H9 (cell line): ENCODE results near the gene SLCO3A1. TPM values are rescaled to one million over a fixed set of nuclear protein-coding genes. Genes with fewer than 3 reads are reported as not detected.

Experiments
- DNase-seq: peaks from one replicate; pipeline ENCODE4 v3.0.0-alpha.2; 2017
- H2AFZ ChIP-seq: one replicate; pipeline ENCODE4 v1.6.1; 2013; ENCODE audit warnings: mild to moderate bottlenecking, low read length, control low read depth, moderate library complexity
- H2AK5ac ChIP-seq: 2 replicates; pipeline ENCODE4 v1.6.1; 2013; ENCODE audit warnings: low read length, control low read depth, mixed read lengths; ENCODE audit not compliant: insufficient read length
- H2BK120ac ChIP-seq: one replicate; pipeline ENCODE4 v1.6.1; 2013; ENCODE audit warnings: low read depth, mild to moderate bottlenecking, low read length, control low read depth, inconsistent platforms; ENCODE audit not compliant: poor library complexity, severe bottlenecking
- H2BK12ac ChIP-seq: 2 replicates; pipeline ENCODE4 v1.6.1; 2013; ENCODE audit warnings: low read length, control low read depth, mixed read lengths, low read depth; ENCODE audit not compliant: insufficient read length
- H2BK15ac ChIP-seq: 2 replicates; pipeline ENCODE4 v1.6.1; 2013; ENCODE audit warnings: low read depth, low read length, control low read depth
- H2BK20ac ChIP-seq: one replicate; pipeline ENCODE4 v1.6.1; 2013; ENCODE audit warnings: low read depth, mild to moderate bottlenecking, low read length, control low read depth, inconsistent platforms; ENCODE audit not compliant: poor library complexity, severe bottlenecking
- H2BK5ac ChIP-seq: 2 replicates; pipeline ENCODE4 v1.6.1; 2013; ENCODE audit warnings: low read length, control low read depth, mixed read lengths; ENCODE audit not compliant: insufficient read length
- H3K14ac ChIP-seq: 2 replicates; pipeline ENCODE4 v1.6.1; 2013; ENCODE audit warnings: low read length, control low read depth; ENCODE audit not compliant: insufficient read depth
- H3K18ac ChIP-seq: 2 replicates; pipeline ENCODE4 v1.6.1; 2013; ENCODE audit warnings: low read depth, mild to moderate bottlenecking, mixed read lengths, low read length, control low read depth; ENCODE audit not compliant: insufficient read length
- H3K23ac ChIP-seq: 2 replicates; pipeline ENCODE4 v1.6.1; 2013; ENCODE audit warnings: low read length, control low read depth, mixed read lengths, low read depth; ENCODE audit not compliant: insufficient read length
- H3K23me2 ChIP-seq: 2 replicates; pipeline ENCODE4 v1.6.1; 2013; ENCODE audit warnings: low read depth, mild to moderate bottlenecking, mixed read lengths, low read length, control low read depth; ENCODE audit not compliant: insufficient read length, poor library complexity, severe bottlenecking
- H3K27ac ChIP-seq: 2 replicates; pipeline ENCODE4 v1.5.1; 2013; ENCODE audit warnings: low read length, control low read depth, mixed read lengths, low read depth; ENCODE audit not compliant: insufficient read length
- H3K27me3 ChIP-seq: 2 replicates; pipeline ENCODE4 v1.6.1; 2013; ENCODE audit warnings: low read length, control low read depth, inconsistent platforms; ENCODE audit not compliant: insufficient read depth
- H3K4ac ChIP-seq: 2 replicates; pipeline ENCODE4 v1.6.1; 2013; ENCODE audit warnings: low read depth, mild to moderate bottlenecking, control low read depth, inconsistent platforms, low read length, moderate library complexity
- H3K4me1 ChIP-seq: 2 replicates; pipeline ENCODE4 v1.6.1; 2013; ENCODE audit warnings: low read length, control low read depth, inconsistent platforms; ENCODE audit not compliant: insufficient read depth
- H3K4me2 ChIP-seq: 2 replicates; pipeline ENCODE4 v1.6.1; 2013; ENCODE audit warnings: low read length, control low read depth, mixed read lengths; ENCODE audit not compliant: insufficient read length, insufficient read depth
- H3K56ac ChIP-seq: 2 replicates; pipeline ENCODE4 v1.6.1; 2013; ENCODE audit warnings: low read depth, mild to moderate bottlenecking, mixed read lengths, low read length, control low read depth; ENCODE audit not compliant: insufficient read length
- H3K79me1 ChIP-seq: 2 replicates; pipeline ENCODE4 v1.6.1; 2013; ENCODE audit warnings: low read depth, mild to moderate bottlenecking, moderate library complexity, low read length, control low read depth, inconsistent platforms; ENCODE audit not compliant: insufficient read depth, poor library complexity, severe bottlenecking
- H3K79me2 ChIP-seq: 2 replicates; pipeline ENCODE4 v1.6.1; 2013; ENCODE audit warnings: low read length, control low read depth, inconsistent platforms; ENCODE audit not compliant: insufficient read depth
- H3K9ac ChIP-seq: 2 replicates; pipeline ENCODE4 v1.6.1; 2013; ENCODE audit warnings: low read length, control low read depth, mixed read lengths; ENCODE audit not compliant: insufficient read length; ENCODE audit errors: extremely low read depth
- H3K9me3 ChIP-seq: one replicate; pipeline ENCODE4 v1.6.1; 2013; ENCODE audit warnings: low read depth, low read length, inconsistent platforms; ENCODE audit not compliant: control insufficient read depth
- H3T11ph ChIP-seq: one replicate; pipeline ENCODE4 v1.6.1; 2013; ENCODE audit warnings: mild to moderate bottlenecking, low read length, control low read depth, inconsistent platforms
- H4K20me1 ChIP-seq: one replicate; pipeline ENCODE4 v1.6.1; 2013; ENCODE audit not compliant: control insufficient read depth, insufficient read length, insufficient read depth
- H4K5ac ChIP-seq: 2 replicates; pipeline ENCODE4 v1.6.1; 2013; ENCODE audit warnings: low read depth, mild to moderate bottlenecking, mixed read lengths, low read length, control low read depth; ENCODE audit not compliant: insufficient read length
- H4K8ac ChIP-seq: replicated peaks from 2 replicates; pipeline ENCODE4 v1.6.1; 2013; ENCODE audit warnings: low read length, control low read depth, mixed read lengths, low read depth; ENCODE audit not compliant: insufficient read length
- H4K91ac ChIP-seq: 2 replicates; pipeline ENCODE4 v1.6.1; 2013; ENCODE audit warnings: low read depth, mild to moderate bottlenecking, moderate library complexity, mixed read lengths, low read length, control low read depth; ENCODE audit not compliant: insufficient read length
- H3K27ac Mint-ChIP-seq, 3 experiments: 2 replicates in 2 of 3; 3 replicates in 1 of 3; pipeline ENCODE4 v1.8.0; 2020 to 2021; ENCODE audit warnings: mixed read lengths in 3 of 3, mild to moderate bottlenecking in 1 of 3, moderate library complexity in 1 of 3
- H3K27me3 Mint-ChIP-seq: 2 replicates; pipeline ENCODE4 v1.8.0; 2021; ENCODE audit warnings: low read depth, mild to moderate bottlenecking, moderate library complexity, mixed read lengths
- H3K36me3 Mint-ChIP-seq, 3 experiments: 2 replicates in 2 of 3; 3 replicates in 1 of 3; pipeline ENCODE4 v1.8.0; 2020 to 2021; ENCODE audit warnings: low read depth in 3 of 3, mixed read lengths in 3 of 3; ENCODE audit not compliant: insufficient read depth in 1 of 3
- H3K4me1 Mint-ChIP-seq, 2 experiments: 2 replicates each; pipeline ENCODE4 v1.8.0; 2020; ENCODE audit warnings: mixed read lengths in 2 of 2
- H3K4me3 Mint-ChIP-seq, 2 experiments: 2 replicates in 1 of 2; 3 replicates in 1 of 2; pipeline ENCODE4 v1.8.0; 2020 to 2021; ENCODE audit warnings: mild to moderate bottlenecking in 2 of 2, mixed read lengths in 2 of 2, moderate library complexity in 1 of 2
- H3K9me3 Mint-ChIP-seq, 2 experiments: 2 replicates in 1 of 2; 3 replicates in 1 of 2; pipeline ENCODE4 v1.8.0; 2020; ENCODE audit warnings: mild to moderate bottlenecking in 2 of 2, mixed read lengths in 2 of 2, moderate library complexity in 1 of 2
- WGBS: extraction: QIAGEN DNeasy Blood & Tissue Kit; methylation state at CpG from one replicate; pipeline ENCODE4 v1.1.7; 2013; ENCODE audit warnings: missing lambda C conversion rate, low lambda C conversion rate, mixed read lengths; ENCODE audit not compliant: insufficient read length; ENCODE audit errors: extremely low coverage; 5-methylcytosine and 5-hydroxymethylcytosine counted together
- total RNA-seq: library from RNA; stranded (reverse); gene quantifications from 2 replicates; pipeline ENCODE4 v1.2.1, GENCODE V29; 2021
- TF ChIP-seq, protein P1 (sequence below): fragments of 200-600 bp; sonication (generic); conservative IDR thresholded peaks from 3 replicates; pipeline ENCODE4 v1.8.0; 2021; ENCODE audit warnings: antibody characterized with exemption, mild to moderate bottlenecking

Gene SLCO3A1
- total RNA-seq, 1 experiment from 2014 or later, result 9.4 TPM

DNA sequence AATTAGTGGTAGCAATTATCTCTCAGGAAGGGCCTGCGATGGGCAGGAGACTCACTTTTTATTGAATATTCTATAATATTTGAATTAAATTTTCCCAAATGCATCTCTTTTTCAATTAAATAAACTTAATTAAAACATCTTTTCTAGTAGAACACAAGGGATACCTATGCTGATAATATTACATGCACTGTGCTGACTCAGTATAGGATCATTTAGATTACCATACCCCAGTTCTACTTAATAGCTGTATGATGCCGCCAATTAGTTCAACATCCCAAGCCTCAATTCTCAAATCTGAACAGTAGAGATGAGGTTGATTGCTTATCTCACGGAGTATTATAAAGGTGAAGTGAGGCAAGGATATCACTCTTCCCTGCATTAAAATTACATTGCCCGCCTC lies 149.2 kb downstream of the SLCO3A1 start:
- no peak overlapping the region for H2AFZ ChIP-seq
- no peak overlapping the region for H3K14ac ChIP-seq
- H3K27me3 Mint-ChIP-seq, result no peaks in the 10 kb centered on the region
- H2BK5ac ChIP-seq, result no peak overlapping the region
- H3K27ac Mint-ChIP-seq, result no peak overlapping the region
- WGBS, result no CpG with 5 or more reads among the region's 4 CpGs
- H3K4me3 Mint-ChIP-seq, result no peak overlapping the region
- H3K9me3 ChIP-seq, result no peaks in the 10 kb centered on the region
- H2BK12ac ChIP-seq, result no peak overlapping the region
- H4K8ac ChIP-seq, result no peak overlapping the region
- H2AK5ac ChIP-seq, result no peak overlapping the region
- H4K20me1 ChIP-seq, result peaks cover 2% of the 10 kb centered on the region
- no peak overlapping the region for H3K9ac ChIP-seq
- no peaks in the 10 kb centered on the region for H3K9me3 Mint-ChIP-seq
- peaks cover 0 to 2% (median 0%) of the 10 kb centered on the region in 3 experiments; a peak in 1 of 7 replicates for H3K36me3 Mint-ChIP-seq
- no peak overlapping the region for H3K18ac ChIP-seq
- H4K91ac ChIP-seq, result no peak overlapping the region
- H3T11ph ChIP-seq, result no peak overlapping the region
- H3K79me1 ChIP-seq, result no peaks in the 10 kb centered on the region
- no peak overlapping the region for H3K56ac ChIP-seq
- no peak overlapping the region for H2BK20ac ChIP-seq
- no peak overlapping the region for H3K23ac ChIP-seq
- TF ChIP-seq, protein P1, sequence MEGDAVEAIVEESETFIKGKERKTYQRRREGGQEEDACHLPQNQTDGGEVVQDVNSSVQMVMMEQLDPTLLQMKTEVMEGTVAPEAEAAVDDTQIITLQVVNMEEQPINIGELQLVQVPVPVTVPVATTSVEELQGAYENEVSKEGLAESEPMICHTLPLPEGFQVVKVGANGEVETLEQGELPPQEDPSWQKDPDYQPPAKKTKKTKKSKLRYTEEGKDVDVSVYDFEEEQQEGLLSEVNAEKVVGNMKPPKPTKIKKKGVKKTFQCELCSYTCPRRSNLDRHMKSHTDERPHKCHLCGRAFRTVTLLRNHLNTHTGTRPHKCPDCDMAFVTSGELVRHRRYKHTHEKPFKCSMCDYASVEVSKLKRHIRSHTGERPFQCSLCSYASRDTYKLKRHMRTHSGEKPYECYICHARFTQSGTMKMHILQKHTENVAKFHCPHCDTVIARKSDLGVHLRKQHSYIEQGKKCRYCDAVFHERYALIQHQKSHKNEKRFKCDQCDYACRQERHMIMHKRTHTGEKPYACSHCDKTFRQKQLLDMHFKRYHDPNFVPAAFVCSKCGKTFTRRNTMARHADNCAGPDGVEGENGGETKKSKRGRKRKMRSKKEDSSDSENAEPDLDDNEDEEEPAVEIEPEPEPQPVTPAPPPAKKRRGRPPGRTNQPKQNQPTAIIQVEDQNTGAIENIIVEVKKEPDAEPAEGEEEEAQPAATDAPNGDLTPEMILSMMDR, result no peak
- no peaks in the 10 kb centered on the region for H3K23me2 ChIP-seq
- H3K4me1 ChIP-seq, result peaks cover 8% of the 10 kb centered on the region; the same call in 1 of the 2 replicates
- no peak overlapping the region for H4K5ac ChIP-seq
- H3K27me3 ChIP-seq, result no peaks in the 10 kb centered on the region
- peaks cover 26 to 47% of the 10 kb centered on the region in 2 experiments for H3K4me1 Mint-ChIP-seq
- H2BK15ac ChIP-seq, result no peak overlapping the region
- no peak for DNase-seq
- no peak overlapping the region for H3K4ac ChIP-seq
- no peaks in the 10 kb centered on the region; the same call in 1 of the 2 replicates for H3K79me2 ChIP-seq
- H2BK120ac ChIP-seq, result no peak overlapping the region
- H3K27ac ChIP-seq, result no peak overlapping the region
- no peak overlapping the region for H3K4me2 ChIP-seq
